Mucosa of descending colon (tissue), 3 donors: Measurements from ENCODE around the gene RBM47. TPM values are rescaled to one million over a fixed set of nuclear protein-coding genes. Genes with fewer than 3 reads are reported as not detected.

ENCODE experiments used
- ATAC-seq: fragments of 200-7000 bp; cut with Tn5 transposase; one replicate; pipeline ENCODE4 v1.9.1; 2020; ENCODE audit warnings: mild to moderate bottlenecking, moderate library complexity
- DNase-seq, 3 donors: peaks; one replicate each; pipeline ENCODE4 v3.0.0-alpha.2; 2020
- H3K36me3 ChIP-seq: fragments of 200-600 bp; one replicate; pipeline ENCODE4 v1.8.0; 2021; ENCODE audit warnings: low read depth, mild to moderate bottlenecking
- H3K4me1 ChIP-seq: fragments of 200-600 bp; one replicate; pipeline ENCODE4 v1.8.0; 2021; ENCODE audit warnings: low read depth, mild to moderate bottlenecking
- H3K4me3 ChIP-seq: fragments of 200-600 bp; one replicate; pipeline ENCODE4 v1.8.0; 2021; ENCODE audit warnings: mild to moderate bottlenecking
- H3K9me3 ChIP-seq: fragments of 200-600 bp; one replicate; pipeline ENCODE4 v1.8.0; 2021; ENCODE audit warnings: mild to moderate bottlenecking
- intact Hi-C, 2 donors: fragments of 100-400 bp; cut with DNase I in 1 of 2; cut with micrococcal nuclease in 1 of 2; formaldehyde crosslinking; loops; one replicate each; pipeline versions ENCODE4 v1.11.0 to v1.11.1; 2022; cut with DNase I, micrococcal nuclease
- total RNA-seq, 3 donors: library from RNA; stranded (reverse); fragmentation: NEBNext Ultra II Directional in 2 of 3; extraction: Animal tissue kit (Norgen Biotek cat#: 25700) in 2 of 3; gene quantifications; one replicate each; pipeline versions ENCODE4 v1.2.1 to v1.2.4, GENCODE V29; 2021 to 2023
- TF ChIP-seq, protein P1 (sequence below): fragments of 200-600 bp; IDR thresholded peaks from one replicate; pipeline ENCODE4 v1.8.0; 2022; ENCODE audit warnings: antibody characterized with exemption, mild to moderate bottlenecking
- donor health status: DM: no; HTN: no; CAD: no; lungs with moderate emphysema.
- donor health status: DM: no; HTN: no; CAD: no.
- donor health status: DM: no; HTN: yes; CAD: no.

Gene RBM47
- total RNA-seq, 3 donors from 2014 or later: 144 to 309 (median 258) TPM

- intact Hi-C loops: no loop called here
- Histone ChIP-seq H3K4me1 (no peaks in the 10 kb centered on the region), H3K9me3 (no peaks in the 10 kb centered on the region), H3K4me3 (no peak overlapping the region), H3K36me3 (no peaks in the 10 kb centered on the region)
- DNase-seq: no peak
- TF ChIP-seq, protein P1, sequence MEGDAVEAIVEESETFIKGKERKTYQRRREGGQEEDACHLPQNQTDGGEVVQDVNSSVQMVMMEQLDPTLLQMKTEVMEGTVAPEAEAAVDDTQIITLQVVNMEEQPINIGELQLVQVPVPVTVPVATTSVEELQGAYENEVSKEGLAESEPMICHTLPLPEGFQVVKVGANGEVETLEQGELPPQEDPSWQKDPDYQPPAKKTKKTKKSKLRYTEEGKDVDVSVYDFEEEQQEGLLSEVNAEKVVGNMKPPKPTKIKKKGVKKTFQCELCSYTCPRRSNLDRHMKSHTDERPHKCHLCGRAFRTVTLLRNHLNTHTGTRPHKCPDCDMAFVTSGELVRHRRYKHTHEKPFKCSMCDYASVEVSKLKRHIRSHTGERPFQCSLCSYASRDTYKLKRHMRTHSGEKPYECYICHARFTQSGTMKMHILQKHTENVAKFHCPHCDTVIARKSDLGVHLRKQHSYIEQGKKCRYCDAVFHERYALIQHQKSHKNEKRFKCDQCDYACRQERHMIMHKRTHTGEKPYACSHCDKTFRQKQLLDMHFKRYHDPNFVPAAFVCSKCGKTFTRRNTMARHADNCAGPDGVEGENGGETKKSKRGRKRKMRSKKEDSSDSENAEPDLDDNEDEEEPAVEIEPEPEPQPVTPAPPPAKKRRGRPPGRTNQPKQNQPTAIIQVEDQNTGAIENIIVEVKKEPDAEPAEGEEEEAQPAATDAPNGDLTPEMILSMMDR: no peak
- no peak for ATAC-seq
Measured at GRCh38 chr4:40595981-40596380, 33.7 kb downstream of the RBM47 start.

GRCh38 chr4:40594261-40595178 is 35.1 kb downstream of the RBM47 start:
- H3K36me3 ChIP-seq: no peaks in the 10 kb centered on the region
- DNase-seq (no peak), ATAC-seq (no peak)
- no peaks in the 10 kb centered on the region for H3K9me3 ChIP-seq
- TF ChIP-seq, protein P1: no peak
- H3K4me1 ChIP-seq: no peaks in the 10 kb centered on the region
- no peak overlapping the region for H3K4me3 ChIP-seq
- intact Hi-C loops: no loop called here

DNA sequence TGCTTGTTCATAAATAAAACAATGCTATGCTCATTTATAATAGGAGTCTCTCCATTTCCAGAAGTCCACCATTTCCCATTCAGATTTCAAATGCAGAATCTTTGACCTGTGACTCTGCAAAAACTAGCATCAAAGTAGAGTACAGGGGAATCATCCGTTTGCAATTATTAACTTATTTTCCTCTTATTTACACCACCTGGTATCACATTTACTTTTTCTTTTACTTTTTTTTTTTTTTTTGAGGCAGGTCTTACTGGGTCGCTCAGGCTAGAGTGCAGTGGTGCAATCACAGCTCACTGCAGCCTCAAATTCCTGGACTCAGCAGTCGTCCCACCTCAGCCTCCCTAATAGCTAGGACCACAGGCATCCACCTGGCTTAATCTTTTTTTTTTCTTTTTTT is 37.6 kb downstream of the RBM47 start:
- intact Hi-C loops: no loop called here
- Histone ChIP-seq H3K36me3 (no peaks in the 10 kb centered on the region), H3K9me3 (no peaks in the 10 kb centered on the region), H3K4me3 (no peak overlapping the region), H3K4me1 (peaks cover 3% of the 10 kb centered on the region)
- TF ChIP-seq, protein P1: no peak
- no peak for ATAC-seq
- no peak for DNase-seq

- DNase-seq (no peak), ATAC-seq (peak; percentile 39)
- intact Hi-C loops: no loop called here
- Histone ChIP-seq H3K36me3 (no peaks in the 10 kb centered on the region), H3K9me3 (no peaks in the 10 kb centered on the region), H3K4me1 (peaks cover 3% of the 10 kb centered on the region), H3K4me3 (no peak overlapping the region)
- TF ChIP-seq, protein P1: no peak
Measured at GRCh38 chr4:40587826-40588225, 41.8 kb downstream of the RBM47 start.

DNA sequence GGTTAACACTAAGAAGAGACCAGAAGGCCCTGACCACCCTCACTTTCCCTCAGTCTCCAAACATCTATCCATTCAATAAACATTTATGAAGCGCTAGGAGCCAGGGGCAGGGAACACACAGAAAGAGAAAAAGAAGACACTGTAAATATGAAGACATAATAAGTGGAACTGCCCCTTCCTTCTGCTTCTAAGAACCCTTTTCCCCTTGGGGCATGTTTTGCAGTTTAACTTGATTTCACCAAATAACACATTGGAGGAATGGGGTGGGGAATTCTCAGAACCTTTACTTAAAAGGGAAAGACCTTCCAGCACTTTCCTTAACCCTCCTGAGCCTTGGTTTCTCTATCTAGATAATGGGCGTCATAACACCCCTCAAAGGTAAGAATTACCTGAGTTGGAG is 42.3 kb downstream of the RBM47 start:
- no peak overlapping the region for H3K4me3 ChIP-seq
- no peaks in the 10 kb centered on the region for H3K9me3 ChIP-seq
- peaks cover 3% of the 10 kb centered on the region for H3K4me1 ChIP-seq
- no peak for ATAC-seq
- intact Hi-C loops: no loop called here
- no peak for DNase-seq
- TF ChIP-seq, protein P1: no peak
- H3K36me3 ChIP-seq: no peaks in the 10 kb centered on the region
